UCSD-AML1 (cell line): Measurements from ENCODE around the gene FOXJ2.
"Not testable (repeated sequence)": the region's sequence is repeated elsewhere in the genome, so short reads cannot be mapped to it uniquely, and the experiment has no call there.

Source experiments
- DNase-seq: peaks from one replicate; lab custom pipeline; 2025; ENCODE audit not compliant: unreplicated experiment; lab: John Stamatoyannopoulos, UW

The FOXJ2 gene

DNA sequence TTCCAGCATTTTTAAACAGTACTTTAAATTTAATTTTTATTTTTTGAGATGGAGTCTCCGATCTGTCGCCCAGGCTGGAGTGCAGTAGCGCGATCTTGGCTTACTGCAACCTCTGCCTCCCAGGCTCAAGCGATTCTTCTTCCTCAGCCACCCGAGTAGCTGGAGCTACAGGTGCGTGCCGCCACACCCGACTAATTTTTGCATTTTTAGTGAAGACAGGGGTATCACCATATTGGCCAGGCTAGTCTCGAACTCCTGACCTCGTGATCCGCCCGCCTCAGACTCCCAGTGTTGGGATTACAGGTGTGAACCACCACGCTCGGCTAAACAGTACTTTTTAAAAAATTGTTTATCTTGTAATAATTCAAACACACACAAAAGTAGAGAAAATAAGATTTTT lies 4.2 kb upstream of the FOXJ2 start:
- no peak for DNase-seq

GRCh38 chr12:8030189-8030588 lies 2.3 kb upstream of the FOXJ2 start:
- no peak for DNase-seq

DNA sequence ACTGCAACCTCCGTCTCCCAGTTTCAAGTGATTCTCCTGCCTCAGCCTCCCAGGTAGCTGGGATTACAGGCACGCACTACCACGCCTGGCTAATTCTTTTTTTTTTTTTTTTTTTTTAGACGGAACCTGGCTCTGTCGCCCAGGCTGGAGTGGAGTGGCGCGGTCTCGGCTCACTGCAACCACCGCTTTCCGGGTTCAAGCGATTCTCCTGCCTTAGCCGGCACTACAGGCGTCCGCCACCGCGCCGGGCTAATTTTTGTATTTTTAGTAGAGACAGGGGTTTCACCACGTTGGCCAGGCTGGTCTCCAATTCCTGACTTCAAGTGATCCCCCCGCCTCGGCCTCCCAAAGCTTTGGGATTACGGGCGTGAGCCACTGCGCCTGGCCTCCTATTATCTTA lies 1.5 kb upstream of the FOXJ2 start:
- not testable (repeated sequence) for DNase-seq

DNA sequence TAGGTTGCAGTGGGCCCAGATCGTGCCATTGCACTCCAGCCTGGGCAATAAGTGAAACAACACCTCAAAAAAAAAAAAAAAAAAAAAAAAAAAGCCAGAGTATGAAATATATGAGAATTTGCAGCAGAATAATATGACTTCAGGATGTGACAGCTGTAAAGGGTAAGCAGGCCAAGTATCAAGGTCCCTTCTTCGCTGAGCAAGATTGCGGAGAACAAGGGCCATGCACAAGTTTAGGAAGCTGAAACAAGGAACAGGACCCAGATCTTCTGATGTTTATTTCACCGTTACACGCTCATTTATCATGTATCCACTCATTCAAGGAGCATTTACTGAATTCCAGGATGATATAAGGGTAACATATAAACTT lies 659 bp upstream of the FOXJ2 start:
- no peak for DNase-seq

- DNase-seq: peak; percentile 35
These were observed 883 bp downstream of the FOXJ2 start for GRCh38 chr12:8033153-8034044.

- DNase-seq: no peak
These were observed 2.3 kb downstream of the FOXJ2 start for GRCh38 chr12:8034802-8035201.

DNA sequence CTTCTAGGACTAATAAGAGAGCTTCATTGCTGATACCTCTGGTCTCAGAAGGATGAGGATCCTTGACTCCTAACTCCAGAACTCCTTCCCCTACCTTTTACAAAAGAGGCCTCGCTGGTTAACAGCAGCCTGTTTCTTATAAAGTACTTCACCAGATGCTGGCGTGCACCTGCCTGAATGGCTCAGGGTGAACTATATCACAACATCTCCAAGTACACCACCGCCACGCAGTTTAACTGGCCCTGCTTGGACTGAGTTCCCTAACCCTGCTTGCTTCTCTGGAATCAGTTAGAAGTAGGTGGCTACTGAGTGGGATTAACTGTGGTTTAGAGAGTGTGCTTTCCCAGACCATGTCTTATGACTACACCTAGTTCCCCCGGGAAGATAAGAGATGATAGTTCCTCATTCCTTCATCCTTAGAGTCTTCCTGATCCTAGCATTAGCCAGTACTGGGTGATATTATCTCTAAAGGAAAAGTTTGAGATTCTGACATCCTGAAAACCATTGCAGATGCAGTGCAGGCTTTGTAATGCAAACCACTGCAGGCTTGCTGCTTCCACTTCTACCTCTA lies 3.0 kb downstream of the FOXJ2 start:
- no peak for DNase-seq

GRCh38 chr12:8036346-8036745 lies 3.8 kb downstream of the FOXJ2 start:
- no peak for DNase-seq

DNA sequence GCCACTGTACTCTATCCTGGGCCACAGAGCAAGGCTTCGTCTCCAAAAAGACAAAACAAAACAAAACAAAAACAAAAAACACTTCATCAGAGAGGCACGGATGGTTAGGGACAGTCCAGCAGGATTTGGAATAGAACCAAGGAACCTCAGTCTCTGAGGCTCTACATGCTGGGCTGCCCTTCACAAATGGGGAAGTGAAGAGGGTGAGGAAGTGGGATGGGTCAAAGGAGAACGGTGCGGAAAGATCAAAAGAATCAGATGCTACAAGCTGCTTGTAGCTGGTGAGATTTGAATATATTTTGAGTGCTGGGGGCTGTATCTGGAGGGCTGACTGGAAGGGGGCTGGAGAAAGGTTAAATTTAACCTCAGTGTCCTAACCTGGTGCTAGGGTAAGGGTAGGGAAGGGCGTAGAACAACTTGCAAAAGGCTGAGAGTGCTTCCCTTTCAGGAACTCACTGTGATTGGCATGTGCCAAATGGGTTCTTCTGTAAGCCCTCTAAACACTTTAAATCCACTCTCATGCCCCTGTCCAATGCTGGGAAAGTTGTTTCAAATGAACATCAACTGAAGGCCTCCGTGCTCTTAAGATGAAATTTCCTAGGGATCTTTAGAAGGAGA lies 4.6 kb downstream of the FOXJ2 start:
- DNase-seq: no peak

DNA sequence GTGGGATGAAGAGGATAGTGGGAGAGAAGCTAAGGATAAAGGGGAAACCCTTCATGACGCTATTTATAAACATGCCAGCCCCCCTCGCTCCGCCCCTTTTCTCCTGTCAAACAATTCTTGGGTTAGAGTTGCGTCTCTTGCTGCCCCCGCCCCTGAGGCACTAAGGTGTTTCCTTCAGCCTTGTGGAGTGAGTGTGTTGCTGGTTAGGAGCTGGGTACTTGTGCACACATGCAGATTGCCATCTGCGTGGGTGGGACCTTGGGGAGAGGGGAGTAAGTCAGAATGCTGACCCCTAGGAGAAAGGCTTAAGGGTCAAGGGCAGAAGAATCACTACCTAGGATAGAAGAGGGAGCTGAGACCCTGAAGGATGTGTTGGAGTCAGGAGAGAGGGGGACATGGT lies 5.4 kb downstream of the FOXJ2 start:
- no peak for DNase-seq

- DNase-seq: no peak
These were observed 6.2 kb downstream of the FOXJ2 start for GRCh38 chr12:8038659-8039114.

DNA sequence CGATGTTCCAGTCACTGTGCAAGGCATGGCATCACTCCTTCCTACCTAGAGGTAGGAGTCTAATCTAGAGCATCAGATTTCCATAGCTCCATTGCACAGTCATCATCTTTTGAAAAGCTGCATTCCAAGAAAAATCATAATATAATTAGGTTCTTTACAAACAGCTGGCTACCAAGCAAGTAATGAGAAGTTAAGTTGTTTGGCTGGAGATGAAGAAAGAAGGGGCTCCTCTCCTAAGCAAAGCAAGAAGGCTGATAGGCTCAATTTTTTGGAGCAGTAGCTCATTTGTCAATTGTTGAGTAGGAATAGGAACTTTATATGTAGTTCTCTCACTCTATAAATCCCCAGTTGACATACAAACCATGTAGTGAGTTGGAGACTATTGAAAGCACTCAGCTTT lies 8.3 kb downstream of the FOXJ2 start:
- no peak for DNase-seq

DNA sequence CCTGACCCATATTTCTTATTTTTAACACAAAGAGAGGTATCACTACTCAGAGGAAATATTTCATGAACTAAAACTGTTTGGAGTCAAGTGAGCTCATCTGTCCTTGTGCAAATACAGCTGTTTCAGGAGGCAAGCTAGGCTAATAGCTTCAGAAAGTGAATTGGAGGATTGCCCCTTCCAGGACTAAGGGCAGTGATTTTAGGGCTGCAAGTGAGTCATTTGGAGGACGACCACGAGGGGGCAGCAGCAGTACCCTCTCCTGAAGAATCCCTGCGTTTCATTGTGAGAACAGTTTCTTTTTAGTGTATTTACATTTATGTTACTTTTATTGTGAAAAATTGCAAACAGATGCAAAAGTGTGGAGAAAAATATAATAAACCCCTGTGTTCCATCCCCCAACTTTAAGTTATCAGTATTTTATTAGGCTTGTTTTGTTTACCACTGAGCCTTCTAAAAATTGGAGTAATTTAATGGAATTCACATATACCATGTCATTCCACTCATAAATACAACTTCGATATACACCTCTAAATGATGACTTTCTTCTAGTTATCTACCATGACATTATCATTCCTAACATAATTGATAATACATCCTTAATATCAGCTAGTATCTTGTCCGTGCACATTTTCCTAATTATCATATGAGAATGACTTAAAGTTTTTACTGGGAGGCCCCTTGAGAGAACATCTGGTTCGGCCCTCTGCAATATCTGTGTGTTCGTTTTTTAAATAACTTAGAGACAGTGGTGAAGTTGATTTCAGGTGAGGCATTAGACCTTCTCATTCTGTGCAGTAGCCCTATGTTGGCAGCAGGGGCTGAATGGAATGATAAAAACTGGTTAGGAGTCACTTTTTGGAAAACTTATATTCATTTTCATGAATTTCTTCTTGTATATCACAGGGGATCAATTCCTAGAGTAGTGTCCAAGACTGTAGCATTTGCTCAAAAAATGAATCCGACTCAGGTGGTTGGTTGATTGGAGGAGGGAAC lies 13.7 kb downstream of the FOXJ2 start:
- peak; percentile 75 for DNase-seq

GRCh38 chr12:8047842-8048241 lies 15.3 kb downstream of the FOXJ2 start:
- no peak for DNase-seq

DNA sequence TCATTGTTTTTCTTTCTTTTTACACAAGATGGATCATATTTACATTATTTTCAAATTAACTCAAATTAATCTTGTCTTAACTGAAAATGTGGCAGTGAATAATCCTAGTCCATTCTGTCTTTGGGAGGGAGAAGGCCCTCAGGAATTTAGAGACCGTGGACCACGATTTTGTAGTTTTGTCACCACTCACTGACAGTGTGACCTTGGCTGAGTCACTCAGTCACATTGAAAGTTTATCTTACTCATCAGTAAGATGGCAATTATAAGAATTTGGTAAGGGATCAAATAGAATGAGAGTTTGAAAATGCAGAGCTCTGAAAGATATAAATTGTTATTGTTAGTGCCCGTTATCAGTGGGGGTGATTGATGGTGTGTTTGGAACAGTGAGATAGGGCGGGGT lies 16.4 kb downstream of the FOXJ2 start:
- no peak for DNase-seq

GRCh38 chr12:8050600-8051250 lies 18.2 kb downstream of the FOXJ2 start:
- DNase-seq: no peak

- DNase-seq: no peak
These were observed 20.2 kb downstream of the FOXJ2 start for GRCh38 chr12:8052679-8053078.

GRCh38 chr12:8054816-8055215 lies 22.3 kb downstream of the FOXJ2 start:
- no peak for DNase-seq

DNA sequence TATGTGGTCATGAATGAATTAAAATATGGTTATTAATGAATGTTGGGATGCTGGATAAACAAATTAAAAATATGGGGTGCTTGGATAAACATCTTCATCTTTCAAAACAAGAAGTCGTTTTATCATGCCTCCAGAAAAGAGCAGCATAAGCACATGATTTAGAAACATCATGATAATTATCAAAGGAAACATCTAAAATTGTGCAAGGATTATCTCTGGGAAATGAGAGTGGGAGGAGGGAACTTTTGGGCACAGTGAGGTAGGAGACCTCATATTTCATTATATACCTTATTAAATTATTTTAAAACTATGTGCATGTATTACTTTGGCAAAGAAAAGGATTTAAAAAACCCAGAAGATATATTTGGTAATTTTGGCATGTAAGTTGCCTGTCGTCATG lies 24.8 kb downstream of the FOXJ2 start:
- no peak for DNase-seq

GRCh38 chr12:8057839-8058238 lies 25.3 kb downstream of the FOXJ2 start:
- no peak for DNase-seq

GRCh38 chr12:8058506-8058905 lies 26.0 kb downstream of the FOXJ2 start:
- DNase-seq: no peak
